ENCODE measurements around the gene ACLY. TPM values are rescaled to one million over a fixed set of nuclear protein-coding genes. Genes with fewer than 3 reads are reported as not detected.

ACLY gene
- total and polyA plus RNA-seq, 2 of the 13 experiments (the other 11 are each of a cell fraction or from before 2014, with no cell fraction given), result 111 to 218 TPM

GRCh38 chr17:41918314-41919164 is at the start of gene ACLY (continued):
- TF ChIP-seq, protein P1, sequence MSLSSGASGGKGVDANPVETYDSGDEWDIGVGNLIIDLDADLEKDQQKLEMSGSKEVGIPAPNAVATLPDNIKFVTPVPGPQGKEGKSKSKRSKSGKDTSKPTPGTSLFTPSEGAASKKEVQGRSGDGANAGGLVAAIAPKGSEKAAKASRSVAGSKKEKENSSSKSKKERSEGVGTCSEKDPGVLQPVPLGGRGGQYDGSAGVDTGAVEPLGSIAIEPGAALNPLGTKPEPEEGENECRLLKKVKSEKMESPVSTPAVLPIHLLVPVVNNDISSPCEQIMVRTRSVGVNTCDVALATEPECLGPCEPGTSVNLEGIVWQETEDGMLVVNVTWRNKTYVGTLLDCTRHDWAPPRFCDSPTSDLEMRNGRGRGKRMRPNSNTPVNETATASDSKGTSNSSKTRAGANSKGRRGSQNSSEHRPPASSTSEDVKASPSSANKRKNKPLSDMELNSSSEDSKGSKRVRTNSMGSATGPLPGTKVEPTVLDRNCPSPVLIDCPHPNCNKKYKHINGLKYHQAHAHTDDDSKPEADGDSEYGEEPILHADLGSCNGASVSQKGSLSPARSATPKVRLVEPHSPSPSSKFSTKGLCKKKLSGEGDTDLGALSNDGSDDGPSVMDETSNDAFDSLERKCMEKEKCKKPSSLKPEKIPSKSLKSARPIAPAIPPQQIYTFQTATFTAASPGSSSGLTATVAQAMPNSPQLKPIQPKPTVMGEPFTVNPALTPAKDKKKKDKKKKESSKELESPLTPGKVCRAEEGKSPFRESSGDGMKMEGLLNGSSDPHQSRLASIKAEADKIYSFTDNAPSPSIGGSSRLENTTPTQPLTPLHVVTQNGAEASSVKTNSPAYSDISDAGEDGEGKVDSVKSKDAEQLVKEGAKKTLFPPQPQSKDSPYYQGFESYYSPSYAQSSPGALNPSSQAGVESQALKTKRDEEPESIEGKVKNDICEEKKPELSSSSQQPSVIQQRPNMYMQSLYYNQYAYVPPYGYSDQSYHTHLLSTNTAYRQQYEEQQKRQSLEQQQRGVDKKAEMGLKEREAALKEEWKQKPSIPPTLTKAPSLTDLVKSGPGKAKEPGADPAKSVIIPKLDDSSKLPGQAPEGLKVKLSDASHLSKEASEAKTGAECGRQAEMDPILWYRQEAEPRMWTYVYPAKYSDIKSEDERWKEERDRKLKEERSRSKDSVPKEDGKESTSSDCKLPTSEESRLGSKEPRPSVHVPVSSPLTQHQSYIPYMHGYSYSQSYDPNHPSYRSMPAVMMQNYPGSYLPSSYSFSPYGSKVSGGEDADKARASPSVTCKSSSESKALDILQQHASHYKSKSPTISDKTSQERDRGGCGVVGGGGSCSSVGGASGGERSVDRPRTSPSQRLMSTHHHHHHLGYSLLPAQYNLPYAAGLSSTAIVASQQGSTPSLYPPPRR (CRISPR knock-in tag; IDR thresholded peaks at IDR 0.05; ENCODE audit: borderline replicate concordance), result 0 out of 2 replicates have a peak, but pooled peaks have one; percentile 35
- TF ChIP-seq USF2 (IDR thresholded peaks at IDR 0.05; ENCODE audit: low read depth, low read length) (no peak), USF2 (CRISPR knock-in tag; IDR thresholded peaks at IDR 0.05; ENCODE audit: borderline replicate concordance) (0 out of 2 replicates have a peak, but pooled peaks have one; percentile 11), NCOA1 (CRISPR knock-in tag; IDR thresholded peaks at IDR 0.05) (no peak), ISL2 (CRISPR knock-in tag; IDR thresholded peaks at IDR 0.05) (peak; percentile 80), ZSCAN5A (CRISPR knock-in tag; IDR thresholded peaks at IDR 0.05; ENCODE audit: borderline replicate concordance) (no peak), ZBTB7A (CRISPR knock-in tag; IDR thresholded peaks at IDR 0.05) (no peak), ZNF567 (CRISPR knock-in tag; IDR thresholded peaks at IDR 0.05; ENCODE audit: borderline replicate concordance) (peak; percentile 28; the same call in 1 of the 2 replicates), ZBTB20 (CRISPR knock-in tag; IDR thresholded peaks at IDR 0.05; ENCODE audit: borderline replicate concordance, low read depth) (peak; percentile 51; the same call in 1 of the 2 replicates), CSRNP1 (CRISPR knock-in tag; IDR thresholded peaks at IDR 0.05) (peak; percentile 86; the same call in 1 of the 2 replicates), ONECUT2 (CRISPR knock-in tag; IDR thresholded peaks at IDR 0.05) (0 out of 2 replicates have a peak, but pooled peaks have one; percentile 44), ZNF501 (CRISPR knock-in tag; IDR thresholded peaks at IDR 0.05) (peak; percentile 89), PPARG (CRISPR knock-in tag; conservative IDR thresholded peaks at IDR 0.05) (0 out of 2 replicates have a peak, but pooled peaks have one; percentile 34), RFX5 (IDR thresholded peaks at IDR 0.05; ENCODE audit: low read depth, low read length) (no peak), ZNF235 (CRISPR knock-in tag; IDR thresholded peaks at IDR 0.05; ENCODE audit: borderline replicate concordance) (no peak), KDM5B (CRISPR knock-in tag; IDR thresholded peaks at IDR 0.05; ENCODE audit: borderline replicate concordance) (peak; percentile 74), SOX6 (IDR thresholded peaks at IDR 0.05) (no peak), SOX6 (CRISPR knock-in tag; IDR thresholded peaks at IDR 0.05) (peak; percentile 22; the same call in 1 of the 2 replicates), ZBTB38 (CRISPR knock-in tag; IDR thresholded peaks at IDR 0.05) (no peak; the same call in 1 of the 2 replicates)

All from HepG2 (cell line).